Activated CD4-positive, alpha-beta T cell treated with anti-CD3 and anti-CD28 coated beads for 24 hours (primary cell): Measurements from ENCODE around the gene SELENBP1.

Experiments used
- DNase-seq, 2 donors: peaks; one replicate each; pipeline ENCODE4 v3.0.0-alpha.2; 2020; ENCODE audit warnings: low read depth in 2 of 2

The SELENBP1 gene

GRCh38 chr1:151344291-151344690, 28.2 kb downstream of the SELENBP1 start:
- DNase-seq, result no peak

GRCh38 chr1:151343587-151343986, 28.9 kb downstream of the SELENBP1 start:
- no peak for DNase-seq

DNA sequence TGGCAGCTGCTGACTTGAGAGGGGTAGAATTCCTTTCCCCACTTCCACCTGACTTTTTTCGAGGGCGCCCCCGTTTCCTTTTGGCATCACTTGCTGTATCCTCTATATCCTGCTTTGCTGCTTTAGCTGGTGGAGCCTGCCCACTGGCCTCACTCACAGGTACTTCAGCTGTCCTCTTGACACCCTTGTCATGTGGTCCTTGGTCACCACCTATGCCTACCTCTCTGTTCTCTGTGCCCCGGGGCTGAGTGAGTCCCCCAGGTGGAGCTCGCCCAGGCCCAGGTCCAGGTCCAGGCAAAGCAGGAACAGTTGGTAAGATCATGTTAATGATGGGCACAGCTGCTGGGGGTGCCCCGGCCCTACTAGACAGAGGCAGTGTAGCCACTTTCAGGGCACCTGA, 29.9 kb downstream of the SELENBP1 start:
- DNase-seq, result no peak

DNA sequence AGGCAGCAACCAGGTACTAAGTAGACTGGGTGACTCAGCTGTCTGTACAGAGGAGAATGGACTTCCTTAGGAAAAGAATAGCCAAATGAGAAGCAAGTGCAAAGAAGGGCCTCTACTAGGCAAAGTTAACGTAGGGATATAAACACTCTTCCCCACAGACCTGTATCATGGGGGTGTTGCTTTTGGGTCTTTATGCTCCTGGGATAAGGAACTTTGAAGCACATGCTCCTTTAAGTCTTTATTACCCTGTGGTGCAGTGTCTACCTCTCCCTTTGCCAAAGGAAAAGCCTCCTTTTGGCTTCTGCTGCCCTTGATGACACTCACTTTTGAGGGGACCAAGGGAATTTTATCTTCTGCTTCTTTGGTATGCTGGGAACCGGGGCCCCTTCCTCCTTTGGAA, 30.5 kb downstream of the SELENBP1 start:
- no peak for DNase-seq

DNA sequence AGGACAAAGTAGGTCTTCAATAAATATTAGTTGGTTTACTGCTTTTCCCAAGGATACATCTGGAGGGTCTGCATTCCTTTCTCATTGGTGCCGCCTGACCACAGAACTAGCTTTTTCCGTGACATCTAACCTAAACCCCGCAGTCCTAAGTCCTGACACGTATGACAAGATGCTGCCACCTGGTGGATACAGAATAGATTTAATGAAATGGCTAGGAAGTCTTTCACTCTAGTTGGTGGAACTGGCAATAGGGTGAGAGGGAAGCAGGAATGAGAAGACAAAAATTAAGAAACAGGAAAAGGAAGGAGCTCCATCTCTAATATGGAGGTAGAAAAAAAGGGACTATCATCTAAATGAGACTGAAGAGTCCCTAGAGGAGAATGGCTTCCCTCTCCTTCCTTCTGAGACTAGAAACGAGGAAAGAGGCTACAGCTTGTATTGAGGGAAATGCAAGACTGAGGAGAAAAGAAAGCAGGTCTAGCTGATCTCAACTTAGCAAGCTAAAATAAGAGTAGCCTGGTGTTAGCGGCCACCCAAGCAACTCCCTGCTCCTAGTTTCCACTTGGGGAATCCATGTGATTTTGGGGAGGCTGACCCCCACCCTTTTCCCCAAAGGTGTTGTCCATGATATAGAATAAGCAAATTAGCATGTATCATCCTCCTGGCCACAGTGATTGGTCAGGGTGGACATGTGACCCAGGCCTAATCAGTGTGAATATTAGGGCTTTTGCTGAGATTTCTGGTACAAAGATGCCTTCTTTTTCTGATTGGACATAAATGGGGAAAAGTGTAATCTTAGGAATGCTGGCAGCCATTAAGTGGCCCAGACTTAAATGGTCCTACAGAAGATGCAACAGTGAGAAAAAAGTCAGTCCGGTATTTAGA, 31.4 kb downstream of the SELENBP1 start:
- DNase-seq, result peak; percentile 19 to 40

GRCh38 chr1:151336556-151336955, 35.9 kb downstream of the SELENBP1 start:
- no peak for DNase-seq

- DNase-seq, result no peak
Observed at GRCh38 chr1:151334822-151335221, 37.7 kb downstream of the SELENBP1 start.

GRCh38 chr1:151327903-151328674, 44.4 kb downstream of the SELENBP1 start:
- DNase-seq, result no peak

GRCh38 chr1:151327223-151327902, 45.1 kb downstream of the SELENBP1 start, which contains the start of gene PI4KB:
Gene PI4KB, minus strand, starts transcription at chr1:151327416. Its CDS starts 10,935 bp downstream, at chr1:151316481.
- peak; percentile 82 to 83 for DNase-seq

- DNase-seq, result peak; percentile 40 to 41
Observed at GRCh38 chr1:151326619-151327222, 45.8 kb downstream of the SELENBP1 start.

GRCh38 chr1:151325646-151326429, 46.7 kb downstream of the SELENBP1 start:
- DNase-seq, result no peak

DNA sequence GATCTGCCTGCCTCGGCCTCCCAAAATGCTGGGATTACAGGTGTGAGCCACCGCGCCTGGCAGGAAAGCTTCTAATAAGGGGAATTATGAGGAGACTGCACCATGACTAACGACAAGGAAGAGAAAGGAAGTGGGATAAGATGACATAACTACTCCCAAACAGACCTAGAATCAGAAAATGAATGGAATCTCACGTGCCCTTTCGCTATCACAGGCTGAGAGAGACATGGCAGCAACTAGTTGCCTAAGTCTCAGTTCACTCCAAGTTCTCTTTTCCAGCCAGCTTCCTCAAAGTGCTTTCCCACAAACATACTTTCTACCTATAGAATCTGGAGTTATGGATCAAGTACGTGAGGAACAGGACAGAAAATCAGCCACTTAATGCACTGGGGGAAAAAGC, 47.3 kb downstream of the SELENBP1 start:
- DNase-seq, result no peak

DNA sequence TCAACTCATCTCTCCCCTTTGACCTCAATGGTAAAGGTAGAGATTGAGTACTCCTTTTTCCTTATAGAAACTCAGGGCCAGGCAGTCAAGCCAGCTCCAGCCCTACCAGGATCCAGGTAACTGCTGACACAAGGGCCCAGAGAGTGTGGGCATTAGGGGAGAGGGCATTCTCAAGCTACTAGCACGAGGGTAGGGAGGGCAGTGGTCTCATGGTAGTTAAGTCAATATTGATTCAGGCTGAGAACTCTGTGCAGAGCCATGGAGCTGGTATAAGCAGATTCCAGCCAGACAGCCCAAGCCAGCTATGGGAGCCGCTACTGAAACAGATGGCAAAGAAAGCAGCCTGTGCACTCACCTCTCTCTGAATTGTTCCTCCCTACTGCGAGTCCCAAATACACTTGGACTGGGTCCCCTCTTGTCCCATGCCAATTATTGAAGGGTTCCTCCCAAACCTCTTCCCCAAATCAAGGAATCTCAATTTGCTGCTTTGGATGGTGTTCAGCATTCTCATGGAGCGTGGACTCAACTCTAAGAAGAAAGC, 48.0 kb downstream of the SELENBP1 start:
- DNase-seq, result no peak

GRCh38 chr1:151318975-151319374, 53.5 kb downstream of the SELENBP1 start:
- no peak for DNase-seq

GRCh38 chr1:151315565-151316235, 56.8 kb downstream of the SELENBP1 start:
- DNase-seq, result no peak
